GM23248 (cell line): ENCODE results near the gene MAP3K7CL. TPM values are rescaled to one million over a fixed set of nuclear protein-coding genes. Genes with fewer than 3 reads are reported as not detected.
A peak's percentile ranks its signal among the peaks of the same experiment; 100 is the strongest.

Experiments used
- DNase-seq: peaks from one replicate; pipeline ENCODE4 v3.0.0-alpha.2; 2015
- H2AFZ ChIP-seq: fragments of 200-600 bp; sonication (generic); 2 replicates; pipeline ENCODE4 v1.6.1; 2016; ENCODE audit warnings: antibody characterized with exemption
- H3F3A ChIP-seq: fragments of 200-600 bp; sonication (generic); 2 replicates; pipeline ENCODE4 v1.6.1; 2016; ENCODE audit warnings: mild to moderate bottlenecking, antibody characterized with exemption, mixed run types; ENCODE audit not compliant: insufficient read depth
- H3K27ac ChIP-seq: fragments of 200-600 bp; sonication (generic); 2 replicates; pipeline ENCODE4 v1.5.1; 2016; ENCODE audit warnings: mild to moderate bottlenecking
- H3K27me3 ChIP-seq: fragments of 200-600 bp; sonication (generic); replicated peaks from 2 replicates; pipeline ENCODE4 v1.6.1; 2016; ENCODE audit warnings: mild to moderate bottlenecking; ENCODE audit not compliant: insufficient read depth
- H3K36me3 ChIP-seq: fragments of 200-600 bp; sonication (generic); 2 replicates; pipeline ENCODE4 v1.6.1; 2016; ENCODE audit warnings: low read depth, mild to moderate bottlenecking
- H3K4me1 ChIP-seq: fragments of 200-600 bp; sonication (generic); 2 replicates; pipeline ENCODE4 v1.6.1; 2016; ENCODE audit warnings: mild to moderate bottlenecking; ENCODE audit not compliant: insufficient read depth
- H3K4me2 ChIP-seq: fragments of 200-600 bp; sonication (generic); one replicate; pipeline ENCODE4 v1.6.1; 2016; ENCODE audit warnings: mild to moderate bottlenecking; ENCODE audit not compliant: unreplicated experiment
- H3K4me3 ChIP-seq: fragments of 200-600 bp; sonication (generic); 2 replicates; pipeline ENCODE4 v1.5.1; 2016; ENCODE audit warnings: mild to moderate bottlenecking
- H3K79me2 ChIP-seq: fragments of 200-600 bp; sonication (generic); 2 replicates; pipeline ENCODE4 v1.6.1; 2016; ENCODE audit warnings: mild to moderate bottlenecking; ENCODE audit not compliant: insufficient read depth
- H3K9ac ChIP-seq: fragments of 200-600 bp; sonication (generic); 2 replicates; pipeline ENCODE4 v1.6.1; 2016; ENCODE audit warnings: mild to moderate bottlenecking
- H3K9me2 ChIP-seq: fragments of 200-600 bp; sonication (generic); 2 replicates; pipeline ENCODE4 v1.6.1; 2016; ENCODE audit warnings: mixed run types, mild to moderate bottlenecking, moderate library complexity; ENCODE audit not compliant: insufficient read depth
- H3K9me3 ChIP-seq: fragments of 200-600 bp; sonication (generic); one replicate; pipeline ENCODE4 v1.6.1; 2017; ENCODE audit warnings: low read depth
- H4K20me1 ChIP-seq: fragments of 200-600 bp; sonication (generic); 2 replicates; pipeline ENCODE4 v1.6.0; 2016; ENCODE audit not compliant: insufficient read depth
- EZH2 ChIP-seq: fragments of 200-600 bp; sonication (generic); IDR thresholded peaks from 2 replicates; pipeline ENCODE4 v1.6.1; 2018; ENCODE audit warnings: antibody characterized with exemption, mild to moderate bottlenecking; ENCODE audit not compliant: insufficient read depth, poor library complexity, severe bottlenecking
- EZH2phosphoT487 ChIP-seq: fragments of 200-600 bp; sonication (generic); IDR thresholded peaks from 2 replicates; pipeline ENCODE4 v1.6.1; 2018; ENCODE audit warnings: antibody characterized with exemption, moderate library complexity, mild to moderate bottlenecking, low read depth; ENCODE audit not compliant: insufficient read depth
- WGBS, 2 experiments: methylation state at CpG; one replicate each; pipeline ENCODE4 v1.1.6; 2015 to 2017; ENCODE audit warnings: low lambda C conversion rate in 2 of 2, low coverage in 1 of 2; ENCODE audit errors: missing lambda C conversion rate in 2 of 2; 5-methylcytosine and 5-hydroxymethylcytosine counted together
- in situ Hi-C: fragments of 300-500 bp; cut with MboI; formaldehyde crosslinking; loops from 2 replicates; pipeline ENCODE4 v1.15.0; 2020
- polyA plus RNA-seq: library from polyadenylated mRNA; unstranded; fragments of >200 nt; fragmentation: Nextera tagmentation; extraction: Ambion mirVana; gene quantifications from 2 replicates; pipeline ENCODE4 v1.2.1, GENCODE V29; 2016
- total RNA-seq: library from RNA; depleted of rRNA; stranded (reverse); fragments of >200 nt; shearing (Covaris generic); gene quantifications from 2 replicates; pipeline ENCODE4 v1.2.3, GENCODE V29; 2014

The MAP3K7CL gene
- total and polyA plus RNA-seq, 2 experiments from 2014 or later, result 14.8 to 34.3 TPM

DNA sequence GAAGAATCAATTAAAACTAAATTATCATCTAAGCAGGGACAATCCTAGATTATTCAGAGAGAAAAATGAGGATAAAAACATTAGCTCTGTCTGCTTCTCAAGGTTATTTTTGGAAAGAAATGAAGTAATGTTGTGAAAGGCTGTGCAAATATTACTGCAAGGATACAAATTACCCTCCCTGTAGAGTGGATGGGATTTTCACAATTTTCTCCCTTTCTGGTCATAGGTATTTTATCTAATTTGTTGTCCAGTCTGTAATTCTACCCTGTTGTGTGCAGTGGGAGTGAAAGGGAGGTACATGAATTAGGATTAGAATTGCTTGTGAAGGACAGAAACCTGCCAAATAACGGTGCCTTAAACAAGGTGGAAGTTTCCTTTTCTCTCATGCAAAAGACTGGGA, 54.7 kb downstream of the MAP3K7CL start:
- no peaks in the 10 kb centered on the region for H3K36me3 ChIP-seq
- H3K4me1 ChIP-seq, result peaks cover 58% of the 10 kb centered on the region
- H3K9ac ChIP-seq, result no peak overlapping the region
- no peak for TF ChIP-seq EZH2phosphoT487
- TF ChIP-seq EZH2, result no peak
- no peaks in the 10 kb centered on the region for H4K20me1 ChIP-seq
- H3K27ac ChIP-seq, result no peak overlapping the region
- H3K4me2 ChIP-seq, result no peak overlapping the region
- no peak overlapping the region for H2AFZ ChIP-seq
- H3K9me3 ChIP-seq, result no peaks in the 10 kb centered on the region
- no peak overlapping the region for H3K4me3 ChIP-seq
- in situ Hi-C loops, result no loop called here
- peak; percentile 18 for DNase-seq
- peaks cover 44% of the 10 kb centered on the region for H3F3A ChIP-seq
- no peaks in the 10 kb centered on the region for H3K27me3 ChIP-seq
- no peaks in the 10 kb centered on the region for H3K9me2 ChIP-seq
- 100% methylated on average over 1 of the region's 1 CpG for WGBS, 2 experiments
- no peaks in the 10 kb centered on the region for H3K79me2 ChIP-seq

GRCh38 chr21:29185633-29186032, 55.2 kb downstream of the MAP3K7CL start:
- no peak overlapping the region for H3K4me3 ChIP-seq
- H2AFZ ChIP-seq, result no peak overlapping the region
- H3K27me3 ChIP-seq, result no peaks in the 10 kb centered on the region
- no peaks in the 10 kb centered on the region for H3K9me3 ChIP-seq
- 97 to 100% methylated on average over 4 of the region's 4 CpGs for WGBS, 2 experiments
- H3K4me2 ChIP-seq, result no peak overlapping the region
- peaks cover 45% of the 10 kb centered on the region for H3F3A ChIP-seq
- H3K9me2 ChIP-seq, result no peaks in the 10 kb centered on the region
- H3K9ac ChIP-seq, result no peak overlapping the region
- no peak for DNase-seq
- TF ChIP-seq EZH2phosphoT487, result no peak
- TF ChIP-seq EZH2, result no peak
- H3K36me3 ChIP-seq, result no peaks in the 10 kb centered on the region
- H3K27ac ChIP-seq, result no peak overlapping the region
- H3K79me2 ChIP-seq, result no peaks in the 10 kb centered on the region
- peaks cover 63% of the 10 kb centered on the region for H3K4me1 ChIP-seq
- in situ Hi-C loops, result no loop called here
- no peaks in the 10 kb centered on the region for H4K20me1 ChIP-seq

- peaks cover 67% of the 10 kb centered on the region for H3K4me1 ChIP-seq
- TF ChIP-seq EZH2phosphoT487 (no peak), EZH2 (no peak)
- no peak overlapping the region for H3K27ac ChIP-seq
Observed at GRCh38 chr21:29186246-29186645, 55.8 kb downstream of the MAP3K7CL start.

DNA sequence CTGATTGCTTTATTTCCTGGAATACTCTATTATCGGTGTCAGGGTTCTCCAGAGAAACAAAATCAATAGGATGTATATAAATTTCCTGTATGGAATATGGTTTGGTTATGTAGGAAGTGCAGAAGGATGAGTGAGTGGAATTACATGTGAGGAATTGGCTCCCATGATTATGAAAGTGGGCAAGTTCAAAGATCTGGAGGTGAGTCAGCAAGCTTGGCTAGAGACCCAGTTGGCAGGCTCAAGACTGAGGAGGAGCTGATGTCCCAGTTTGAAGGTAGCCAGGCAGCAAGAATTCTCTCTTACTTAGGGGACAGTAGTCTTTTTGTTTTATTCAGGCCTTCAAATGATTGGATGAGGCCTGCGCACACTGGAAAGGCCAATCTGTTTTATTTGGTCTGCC, 57.5 kb downstream of the MAP3K7CL start:
- Histone ChIP-seq H3K79me2 (no peaks in the 10 kb centered on the region), H3K36me3 (no peaks in the 10 kb centered on the region), H2AFZ (no peak overlapping the region), H3K9ac (no peak overlapping the region), H3K9me3 (no peaks in the 10 kb centered on the region), H3K4me3 (no peak overlapping the region), H3F3A (peaks cover 32% of the 10 kb centered on the region), H3K4me2 (peak overlapping the region; percentile 42), H3K27me3 (no peaks in the 10 kb centered on the region), H3K9me2 (no peaks in the 10 kb centered on the region), H4K20me1 (no peaks in the 10 kb centered on the region), H3K27ac (peak overlapping the region; percentile 29), H3K4me1 (peaks cover 63% of the 10 kb centered on the region)
- in situ Hi-C loops, result no loop called here
- WGBS, 2 experiments, result 55 to 59% methylated on average over 2 of the region's 2 CpGs
- no peak for TF ChIP-seq EZH2phosphoT487
- TF ChIP-seq EZH2, result no peak
- peak; percentile 94 for DNase-seq

More at GRCh38 chr21:29186246-29186645, 55.8 kb downstream of the MAP3K7CL start:
- H3K9ac ChIP-seq, result no peak overlapping the region
- H3F3A ChIP-seq, result peaks cover 44% of the 10 kb centered on the region
- H3K27me3 ChIP-seq, result no peaks in the 10 kb centered on the region
- no peaks in the 10 kb centered on the region for H3K79me2 ChIP-seq
- no peak overlapping the region for H3K4me2 ChIP-seq
- H3K9me2 ChIP-seq, result no peaks in the 10 kb centered on the region
- no peaks in the 10 kb centered on the region for H3K9me3 ChIP-seq
- no peak for DNase-seq
- in situ Hi-C loops, result no loop called here
- no peaks in the 10 kb centered on the region for H4K20me1 ChIP-seq
- no peak overlapping the region for H2AFZ ChIP-seq
- no peak overlapping the region for H3K4me3 ChIP-seq
- H3K36me3 ChIP-seq, result no peaks in the 10 kb centered on the region

- TF ChIP-seq EZH2 (no peak), EZH2phosphoT487 (no peak)
- peak overlapping the region; percentile 29; the same call in 1 of the 2 replicates for H3K27ac ChIP-seq
- DNase-seq, result peak; percentile 71
- in situ Hi-C loops, result no loop called here
- H3K36me3 ChIP-seq, result no peaks in the 10 kb centered on the region
- H3K9me2 ChIP-seq, result no peaks in the 10 kb centered on the region
- no peak overlapping the region for H3K9ac ChIP-seq
- H4K20me1 ChIP-seq, result no peaks in the 10 kb centered on the region
- peak overlapping the region; percentile 11 for H3K4me2 ChIP-seq
- no peak overlapping the region for H3K4me3 ChIP-seq
- WGBS, 2 experiments, result 48 to 50% methylated on average over 2 of the region's 2 CpGs
- H3K79me2 ChIP-seq, result no peaks in the 10 kb centered on the region
- no peaks in the 10 kb centered on the region for H3K9me3 ChIP-seq
- peaks cover 35% of the 10 kb centered on the region for H3F3A ChIP-seq
- peaks cover 71% of the 10 kb centered on the region for H3K4me1 ChIP-seq
- H3K27me3 ChIP-seq, result no peaks in the 10 kb centered on the region
- no peak overlapping the region for H2AFZ ChIP-seq
Observed at GRCh38 chr21:29189353-29189752, 58.9 kb downstream of the MAP3K7CL start.
